Stimulated activated CD8-positive, alpha-beta memory T cell treated with anti-CD3 and anti-CD28 coated beads, Interleukin-12 subunit alpha, Interleukin-12 subunit beta, amount 100 ng/mL, for 24 hours (primary cell): ENCODE measurements around the gene EPC2.
"Not testable (repeated sequence)": the region's sequence is repeated elsewhere in the genome, so short reads cannot be mapped to it uniquely, and the experiment has no call there.

Experiments used
- DNase-seq: peaks from one replicate; pipeline ENCODE4 v3.0.0-alpha.2; 2020; ENCODE audit errors: extremely low read depth

Gene EPC2

GRCh38 chr2:148642112-148642744 lies 2.3 kb upstream of the EPC2 start:
- DNase-seq, result no peak

GRCh38 chr2:148642891-148643416 lies 1.6 kb upstream of the EPC2 start:
- DNase-seq, result no peak

DNA sequence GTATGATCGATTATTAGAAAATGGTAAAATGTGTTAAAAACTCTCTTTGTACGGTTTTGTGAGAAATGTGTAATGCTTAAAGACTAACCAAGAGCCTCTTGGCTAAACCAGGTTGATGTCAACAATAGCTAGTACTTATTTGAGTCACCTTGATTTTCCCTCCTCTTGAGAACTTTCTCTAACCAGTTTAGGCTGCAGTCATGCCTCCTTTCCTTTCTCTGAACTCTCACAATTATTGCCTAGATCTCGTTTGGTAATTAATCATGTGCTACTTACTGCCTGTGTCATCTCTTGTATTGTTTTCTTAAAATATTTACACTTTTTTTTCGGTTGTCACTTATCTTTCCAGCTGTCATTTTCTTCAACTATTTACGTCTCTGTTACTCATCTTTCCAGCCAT lies 1.1 kb upstream of the EPC2 start:
- no peak for DNase-seq

DNA sequence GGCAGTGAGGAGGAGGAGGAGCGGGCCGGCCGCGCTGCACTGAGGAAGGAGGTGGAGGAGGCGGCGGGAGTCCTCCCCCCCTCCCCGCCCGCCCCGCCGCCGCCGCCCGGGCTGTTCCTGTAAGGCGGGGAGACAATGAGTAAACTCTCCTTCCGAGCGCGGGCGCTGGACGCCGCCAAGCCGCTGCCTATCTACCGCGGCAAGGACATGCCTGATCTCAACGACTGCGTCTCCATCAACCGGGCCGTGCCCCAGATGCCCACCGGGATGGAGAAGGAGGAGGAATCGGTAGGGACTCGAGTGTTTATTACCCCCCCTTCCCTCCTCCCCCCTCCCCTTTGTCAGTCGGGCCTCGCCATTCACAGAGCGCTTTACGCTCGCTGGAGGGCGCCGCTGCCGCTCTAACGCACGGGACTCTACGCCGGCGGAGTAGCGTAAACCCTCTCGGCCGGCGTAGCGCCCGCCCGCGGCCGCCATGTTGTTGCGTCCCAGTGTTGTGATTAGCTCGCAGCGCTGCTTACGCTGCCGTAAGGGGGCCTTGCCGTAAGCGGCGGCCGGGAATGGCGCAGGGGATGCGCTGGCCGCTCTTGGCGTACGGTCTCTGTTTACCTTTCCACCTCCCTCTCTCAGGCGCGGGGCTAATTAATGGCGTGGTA lies 460 bp downstream of the EPC2 start:
- peak; percentile 80 for DNase-seq

DNA sequence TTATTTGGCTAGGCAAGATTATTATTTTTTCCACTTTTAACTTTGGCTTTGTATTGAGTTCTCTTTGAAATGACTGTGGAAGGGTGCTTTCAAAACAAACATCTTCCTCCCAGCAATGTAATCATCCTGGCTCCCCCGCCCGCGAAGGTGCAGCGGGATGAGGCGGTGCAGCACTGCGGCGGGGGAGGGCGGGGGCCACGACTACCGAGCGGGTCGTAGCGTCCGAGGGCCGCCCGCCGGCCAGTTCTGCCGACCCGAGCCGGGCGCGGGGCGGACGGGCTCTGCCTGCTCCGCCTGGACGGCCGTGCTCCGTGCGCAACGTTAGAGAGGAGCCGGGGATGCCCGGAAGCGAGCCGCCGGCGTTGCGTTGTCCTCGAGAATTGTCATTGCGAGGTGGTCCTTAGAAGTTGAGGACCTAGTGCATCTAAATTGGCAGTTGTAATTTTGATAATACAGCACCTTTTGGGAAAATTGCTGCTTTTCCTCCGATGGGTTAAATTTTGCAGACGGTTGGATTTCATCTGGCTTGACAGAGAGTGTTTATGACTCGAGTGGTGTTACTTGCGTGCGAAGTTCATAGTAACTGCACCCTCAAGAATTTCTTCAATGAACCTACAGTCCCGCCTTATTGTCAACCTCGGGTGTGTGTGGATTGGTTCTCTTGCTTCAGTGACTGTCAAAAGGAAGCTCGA lies 1.1 kb downstream of the EPC2 start:
- peak; percentile 21 for DNase-seq

DNA sequence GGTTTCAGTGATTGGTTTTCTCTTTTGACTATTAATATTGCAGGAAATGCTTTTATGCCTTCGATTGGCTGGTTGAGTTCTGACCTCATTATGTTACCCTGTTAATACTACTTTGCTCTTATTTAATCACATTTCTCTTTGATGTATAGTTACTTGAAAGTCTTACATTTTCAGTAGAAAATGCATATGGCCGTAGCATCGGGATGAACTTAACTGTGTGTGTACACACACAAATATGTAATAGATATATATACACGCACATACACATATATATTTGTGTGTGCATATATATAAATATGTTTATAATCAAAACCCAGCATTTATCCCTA lies 1.6 kb downstream of the EPC2 start:
- no peak for DNase-seq

DNA sequence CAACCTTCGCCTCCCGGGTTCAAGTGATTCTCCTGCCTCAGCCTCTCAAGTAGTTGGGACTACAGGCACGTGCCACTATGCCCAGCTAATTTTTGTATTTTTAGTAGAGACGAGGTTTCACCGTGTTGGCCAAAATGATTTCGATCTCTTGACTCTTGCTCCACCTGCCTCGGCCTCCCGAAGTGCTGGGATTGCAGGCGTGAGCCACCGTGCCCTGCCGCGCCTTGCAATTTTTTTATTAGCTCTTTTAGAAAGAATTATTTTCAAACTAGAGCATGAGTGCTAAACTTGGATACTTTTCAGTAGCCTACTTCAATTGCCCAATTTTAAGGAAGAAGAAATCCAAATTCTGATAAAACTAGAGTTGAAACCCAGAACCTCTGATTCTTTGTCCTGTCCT lies 3.2 kb downstream of the EPC2 start:
- not testable (repeated sequence) for DNase-seq

GRCh38 chr2:148649936-148650335 lies 5.4 kb downstream of the EPC2 start:
- DNase-seq, result no peak

GRCh38 chr2:148650881-148651280 lies 6.3 kb downstream of the EPC2 start:
- DNase-seq, result no peak

GRCh38 chr2:148651972-148652371 lies 7.4 kb downstream of the EPC2 start:
- no peak for DNase-seq

DNA sequence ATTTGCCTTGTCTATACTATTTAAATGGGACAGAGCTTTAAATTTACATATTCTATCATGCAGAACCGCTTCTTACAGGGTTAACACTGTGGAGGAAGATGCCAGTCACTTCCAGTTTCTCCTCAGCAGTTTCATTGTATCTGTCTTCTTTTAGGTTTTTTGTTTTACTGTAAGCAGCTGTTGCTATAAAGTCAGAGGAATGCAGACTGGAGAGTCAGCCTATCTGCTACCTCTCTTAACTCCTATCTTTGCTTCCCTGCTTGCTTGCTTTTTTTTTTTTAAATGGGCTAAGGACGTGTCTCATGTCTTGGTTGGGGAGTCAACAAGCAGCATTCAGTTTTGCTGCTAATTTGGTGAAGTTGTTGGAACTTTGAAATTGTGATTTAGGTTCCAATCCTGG lies 8.9 kb downstream of the EPC2 start:
- DNase-seq, result no peak

DNA sequence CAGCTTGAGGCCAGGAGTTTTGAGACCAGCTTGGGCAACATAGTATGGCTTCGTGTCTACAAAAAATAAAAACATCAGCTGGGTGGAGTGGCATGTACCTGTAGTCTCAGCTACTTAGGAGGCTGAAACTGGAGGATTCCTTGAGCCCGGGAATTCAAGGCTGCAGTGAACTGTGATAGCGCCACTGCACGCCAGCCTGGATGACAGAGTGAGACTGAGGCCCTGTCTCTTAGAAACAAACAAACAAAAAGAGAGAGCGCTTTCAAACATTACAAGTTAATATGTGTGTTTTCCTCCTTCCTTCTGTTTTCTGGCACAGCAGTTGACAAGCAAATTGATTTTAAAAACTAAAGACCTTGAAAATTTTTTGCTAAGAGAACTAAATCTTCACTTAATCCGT lies 9.9 kb downstream of the EPC2 start:
- no peak for DNase-seq

DNA sequence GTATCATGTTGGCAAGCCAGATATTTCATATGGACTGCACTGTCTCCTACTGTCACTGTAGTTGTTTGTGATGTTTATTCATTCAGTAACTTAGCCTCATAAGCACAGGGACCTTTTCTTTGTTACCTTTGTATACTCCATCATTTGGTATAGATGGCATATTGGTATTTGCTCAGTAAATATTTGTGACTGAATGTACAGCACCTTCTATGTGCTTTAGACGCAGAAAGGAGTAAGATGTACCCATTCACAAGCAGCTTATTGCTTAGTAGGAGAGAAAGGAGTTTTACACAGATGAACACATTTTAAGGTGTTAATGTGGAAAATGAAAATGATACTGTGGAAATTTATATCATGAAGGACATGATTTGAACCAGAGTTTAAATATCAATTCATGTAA lies 12.0 kb downstream of the EPC2 start:
- DNase-seq, result no peak

DNA sequence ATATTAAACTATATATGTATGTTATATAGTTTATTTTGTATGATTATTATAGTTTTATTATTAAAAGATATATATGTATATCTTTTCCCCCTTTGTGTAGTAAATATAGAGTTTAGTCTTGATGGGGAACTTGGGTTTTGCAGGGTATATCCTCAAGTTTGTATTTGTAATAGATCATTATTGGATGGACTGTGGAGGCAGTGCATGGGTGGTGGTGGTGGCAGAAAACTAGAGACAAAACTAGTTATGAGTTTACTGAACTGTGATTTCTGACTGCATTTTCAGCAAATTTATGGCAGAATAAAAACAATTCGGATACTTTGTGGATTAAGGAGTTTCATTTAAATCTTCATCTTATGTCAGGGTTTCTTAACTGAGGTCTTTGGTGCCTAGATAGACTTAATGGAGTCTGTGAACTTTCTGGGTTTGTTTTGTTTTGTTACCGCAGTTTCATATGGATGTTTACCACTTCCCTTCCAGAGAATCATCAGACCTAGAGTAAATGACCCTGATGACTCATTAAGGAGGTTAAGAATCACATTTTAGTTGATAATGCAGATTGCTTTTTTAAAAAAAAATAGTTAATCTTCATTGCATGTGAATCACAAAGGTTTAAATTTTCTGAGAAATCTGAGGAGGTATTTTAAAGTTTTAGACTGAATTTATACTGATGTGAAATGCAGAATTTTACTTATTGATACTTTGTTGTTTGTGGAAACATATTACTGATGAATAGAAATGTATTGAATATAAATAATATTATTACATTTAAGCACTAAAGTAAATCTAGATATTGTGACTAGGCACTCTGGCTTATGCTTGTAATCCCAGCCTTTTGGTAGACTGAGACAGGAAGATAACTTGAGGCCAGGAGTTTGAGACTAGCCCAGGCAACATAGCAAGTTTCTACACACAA lies 14.5 kb downstream of the EPC2 start:
- no peak for DNase-seq

DNA sequence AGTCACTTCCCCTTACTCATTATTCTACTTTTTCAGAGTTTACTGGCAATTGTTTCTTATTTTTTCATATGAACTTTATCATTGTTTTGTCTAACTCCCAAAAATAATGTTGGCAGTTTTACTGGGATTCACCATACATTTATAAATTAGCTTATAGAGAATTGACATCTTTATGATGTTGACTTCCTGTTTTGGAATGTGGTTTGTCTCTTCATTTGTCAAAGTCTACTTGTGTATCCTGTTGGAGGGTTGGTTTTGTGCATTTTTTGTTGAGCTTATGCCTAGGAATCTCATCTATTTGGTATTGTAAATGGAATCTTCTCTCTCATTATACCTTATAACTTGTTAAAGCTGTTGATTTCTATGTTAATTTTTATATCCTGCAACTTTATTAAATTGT lies 16.4 kb downstream of the EPC2 start:
- DNase-seq, result no peak

GRCh38 chr2:148662332-148662731 lies 17.8 kb downstream of the EPC2 start:
- DNase-seq, result not testable (repeated sequence)

DNA sequence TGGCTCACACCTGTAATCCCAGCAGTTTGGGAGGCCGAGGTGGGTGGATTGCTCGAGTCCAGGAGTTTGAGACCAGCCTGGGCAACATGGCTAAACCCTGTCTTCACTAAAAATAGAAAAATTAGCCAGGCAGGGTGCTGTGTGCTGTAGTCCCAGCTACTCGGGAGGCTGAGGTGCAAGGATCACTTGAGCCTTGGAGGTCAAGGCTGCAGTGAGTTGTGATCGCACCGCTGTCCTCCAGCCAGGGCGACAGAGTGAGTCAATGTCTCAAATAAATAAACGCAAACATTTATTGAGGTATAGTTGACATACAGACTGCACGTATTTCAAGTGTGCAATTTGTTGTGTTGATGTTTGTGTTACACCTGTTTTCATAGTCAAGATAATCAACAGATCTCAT lies 19.7 kb downstream of the EPC2 start:
- DNase-seq, result no peak

GRCh38 chr2:148666555-148666954 lies 22.0 kb downstream of the EPC2 start:
- no peak for DNase-seq

- no peak for DNase-seq
Measured at GRCh38 chr2:148667113-148667836, 22.7 kb downstream of the EPC2 start.

GRCh38 chr2:148670773-148671172 lies 26.2 kb downstream of the EPC2 start:
- DNase-seq, result no peak
